ENCODE data around the gene PUS1. TPM values are rescaled to one million over a fixed set of nuclear protein-coding genes. Genes with fewer than 3 reads are reported as not detected.
"Not testable (repeated sequence)": the region's sequence is repeated elsewhere in the genome, so short reads cannot be mapped to it uniquely, and the experiment has no call there.

PUS1 gene
- total RNA-seq (10 to 100 TPM; 17.7 to 20.0 TPM), polyA plus RNA-seq (10 to 100 TPM in 1 of 2 donors, 1 to 10 TPM in 1; 6.5 to 20.2 TPM)
- long read RNA-seq, donor 1, full-length matches to known transcripts: 4 of 16 reads
- long read RNA-seq, donor 1, partial matches to known transcripts: 5 of 16 reads
- long read RNA-seq, donor 1, other reads (novel, unspliced or antisense): 7 of 16 reads
- long read RNA-seq, donor 2, full-length matches to known transcripts: 5 of 9 reads
- long read RNA-seq, donor 2, partial matches to known transcripts: 1 of 9 reads
- long read RNA-seq, donor 2, other reads (novel, unspliced or antisense): 3 of 9 reads

- DNase-seq: peak; percentile 97 to 98
- Histone ChIP-seq H3K36me3 (ENCODE audit: control insufficient read depth in 1 of 2, insufficient read depth in 2 of 2, low read length in 1 of 2) (no peaks in the 10 kb centered on the region), H3K27me3 (ENCODE audit: control insufficient read depth in 1 of 2, insufficient read depth in 2 of 2, low read length in 1 of 2) (no peaks in the 10 kb centered on the region), H3K27ac (ENCODE audit: low read depth in 1 of 2, low read length in 2 of 2) (peak within 1 kb of the TSS in 1 of 2 donors; percentile 9), H3K4me1 (ENCODE audit: control insufficient read depth in 1 of 2, insufficient read depth in 2 of 2, low read length in 2 of 2) (no peaks in the 10 kb centered on the region), H3K4me3 (ENCODE audit: low read length in 2 of 2) (peak within 1 kb of the TSS; percentile 86 to 93), H3K9me3 (ENCODE audit: control insufficient read depth, low read length) (no peaks in the 10 kb centered on the region)
- intact Hi-C loops (cut with DNase I): loop anchor here in 1 of 2 donors (5.0 kb wide), 1 partner anchor 37 kb away; the partner anchor contains the start of gene ULK1
- ATAC-seq (ENCODE audit: low FRiP score): peak; percentile 96
- WGBS, 2 donors: 0 to 1% methylated on average over 38 to 84 of the region's 84 CpGs
Measured at GRCh38 chr12:131928711-131929580, at the start of gene PUS1. Gene PUS1 (plus strand): TSS chr12:131929276. CDS start chr12:131929723, 447 bp downstream.

GRCh38 chr12:131882804-131883520, 46.1 kb upstream of the PUS1 start:
- Histone ChIP-seq H3K4me3 (ENCODE audit: low read length in 2 of 2) (no peak overlapping the region), H3K9me3 (ENCODE audit: control insufficient read depth, low read length) (no peaks in the 10 kb centered on the region), H3K4me1 (ENCODE audit: control insufficient read depth in 1 of 2, insufficient read depth in 2 of 2, low read length in 2 of 2) (no peaks in the 10 kb centered on the region), H3K36me3 (ENCODE audit: control insufficient read depth in 1 of 2, insufficient read depth in 2 of 2, low read length in 1 of 2) (no peaks in the 10 kb centered on the region), H3K27ac (ENCODE audit: low read depth in 1 of 2, low read length in 2 of 2) (no peak overlapping the region), H3K27me3 (ENCODE audit: control insufficient read depth in 1 of 2, insufficient read depth in 2 of 2, low read length in 1 of 2) (no peaks in the 10 kb centered on the region)
- no peak for DNase-seq
- ATAC-seq (ENCODE audit: low FRiP score): no peak
- WGBS, 2 donors: 70 to 85% methylated on average over 16 of the region's 16 CpGs
- intact Hi-C loops (cut with DNase I): no loop called here

GRCh38 chr12:131883521-131883900, 45.6 kb upstream of the PUS1 start:
- no peaks in the 10 kb centered on the region for H3K9me3 ChIP-seq (ENCODE audit: control insufficient read depth, low read length)
- ATAC-seq (ENCODE audit: low FRiP score) (no peak), DNase-seq (no peak)
- no peaks in the 10 kb centered on the region for H3K36me3 ChIP-seq (ENCODE audit: control insufficient read depth in 1 of 2, insufficient read depth in 2 of 2, low read length in 1 of 2)
- H3K4me3 ChIP-seq (ENCODE audit: low read length in 2 of 2): no peak overlapping the region
- H3K27ac ChIP-seq (ENCODE audit: low read depth in 1 of 2, low read length in 2 of 2): no peak overlapping the region
- H3K4me1 ChIP-seq (ENCODE audit: control insufficient read depth in 1 of 2, insufficient read depth in 2 of 2, low read length in 2 of 2): no peaks in the 10 kb centered on the region
- WGBS, 2 donors: 81 to 88% methylated on average over 4 of the region's 4 CpGs
- no peaks in the 10 kb centered on the region for H3K27me3 ChIP-seq (ENCODE audit: control insufficient read depth in 1 of 2, insufficient read depth in 2 of 2, low read length in 1 of 2)
- intact Hi-C loops (cut with DNase I): no loop called here

- H3K4me1 ChIP-seq (ENCODE audit: control insufficient read depth in 1 of 2, insufficient read depth in 2 of 2, low read length in 2 of 2); H3K36me3 ChIP-seq (ENCODE audit: control insufficient read depth in 1 of 2, insufficient read depth in 2 of 2, low read length in 1 of 2); H3K4me3 ChIP-seq (ENCODE audit: low read length in 2 of 2); H3K27me3 ChIP-seq (ENCODE audit: control insufficient read depth in 1 of 2, insufficient read depth in 2 of 2, low read length in 1 of 2); intact Hi-C loops (cut with DNase I); ATAC-seq (ENCODE audit: low FRiP score); DNase-seq; H3K9me3 ChIP-seq (ENCODE audit: control insufficient read depth, low read length); H3K27ac ChIP-seq (ENCODE audit: low read depth in 1 of 2, low read length in 2 of 2): not testable (repeated sequence)
- WGBS, 2 donors: 89 to 91% methylated on average over 8 of the region's 8 CpGs
Measured at GRCh38 chr12:131885076-131885475, 44.0 kb upstream of the PUS1 start.

GRCh38 chr12:131885543-131886057, 43.5 kb upstream of the PUS1 start:
- Histone ChIP-seq H3K4me3 (ENCODE audit: low read length in 2 of 2) (no peak overlapping the region), H3K9me3 (ENCODE audit: control insufficient read depth, low read length) (no peaks in the 10 kb centered on the region), H3K36me3 (ENCODE audit: control insufficient read depth in 1 of 2, insufficient read depth in 2 of 2, low read length in 1 of 2) (no peaks in the 10 kb centered on the region), H3K4me1 (ENCODE audit: control insufficient read depth in 1 of 2, insufficient read depth in 2 of 2, low read length in 2 of 2) (no peaks in the 10 kb centered on the region), H3K27ac (ENCODE audit: low read depth in 1 of 2, low read length in 2 of 2) (no peak overlapping the region), H3K27me3 (ENCODE audit: control insufficient read depth in 1 of 2, insufficient read depth in 2 of 2, low read length in 1 of 2) (no peaks in the 10 kb centered on the region)
- DNase-seq (no peak), ATAC-seq (ENCODE audit: low FRiP score) (no peak)
- WGBS, 2 donors: 90 to 93% methylated on average over 7 of the region's 7 CpGs
- intact Hi-C loops (cut with DNase I): no loop called here

GRCh38 chr12:131891722-131892121, 37.4 kb upstream of the PUS1 start:
- ATAC-seq (ENCODE audit: low FRiP score); H3K27me3 ChIP-seq (ENCODE audit: control insufficient read depth in 1 of 2, insufficient read depth in 2 of 2, low read length in 1 of 2); H3K4me3 ChIP-seq (ENCODE audit: low read length in 2 of 2); DNase-seq; H3K27ac ChIP-seq (ENCODE audit: low read depth in 1 of 2, low read length in 2 of 2); H3K36me3 ChIP-seq (ENCODE audit: control insufficient read depth in 1 of 2, insufficient read depth in 2 of 2, low read length in 1 of 2); H3K4me1 ChIP-seq (ENCODE audit: control insufficient read depth in 1 of 2, insufficient read depth in 2 of 2, low read length in 2 of 2); H3K9me3 ChIP-seq (ENCODE audit: control insufficient read depth, low read length): not testable (repeated sequence)
- intact Hi-C loops (cut with DNase I): loop anchor here (5.0 to 10.0 kb wide), 3 partner anchors 36 to 596 kb away; partner anchors contain the start of genes DDX51 (in 1 of the 2), NOC4L (in 1 of the 2) and PUS1 (in 1 of the 2)
- WGBS, 2 donors: 87% methylated on average over 8 of the region's 8 CpGs

GRCh38 chr12:131892711-131893604, 36.1 kb upstream of the PUS1 start:
- ATAC-seq (ENCODE audit: low FRiP score) (no peak), DNase-seq (peak; percentile 44 to 73)
- 76 to 82% methylated on average over 26 of the region's 26 CpGs for WGBS, 2 donors
- Histone ChIP-seq H3K36me3 (ENCODE audit: control insufficient read depth in 1 of 2, insufficient read depth in 2 of 2, low read length in 1 of 2) (no peaks in the 10 kb centered on the region), H3K9me3 (ENCODE audit: control insufficient read depth, low read length) (no peaks in the 10 kb centered on the region), H3K27me3 (ENCODE audit: control insufficient read depth in 1 of 2, insufficient read depth in 2 of 2, low read length in 1 of 2) (no peaks in the 10 kb centered on the region), H3K4me1 (ENCODE audit: control insufficient read depth in 1 of 2, insufficient read depth in 2 of 2, low read length in 2 of 2) (no peaks in the 10 kb centered on the region), H3K4me3 (ENCODE audit: low read length in 2 of 2) (no peak overlapping the region), H3K27ac (ENCODE audit: low read depth in 1 of 2, low read length in 2 of 2) (peak overlapping the region in 1 of 2 donors; percentile 29)
- intact Hi-C loops (cut with DNase I): loop anchor here (5.0 to 10.0 kb wide), 3 partner anchors 34 to 594 kb away; partner anchors contain the start of genes DDX51 (in 1 of the 2), NOC4L (in 1 of the 2) and PUS1 (in 1 of the 2)
